GM12878 (cell line): Measurements from ENCODE around the gene TIMM50.

Experiments
- FOS ChIP-seq: IDR thresholded peaks from 3 replicates; pipeline ENCODE4 v1.6.1; 2011; ENCODE audit warnings: borderline replicate concordance; ENCODE audit not compliant: insufficient read length; ENCODE audit errors: extremely low read depth
- PAX8 ChIP-seq: fragments of 450-650 bp; IDR thresholded peaks from 2 replicates; pipeline ENCODE4 v1.6.1; 2017; ENCODE audit warnings: mild to moderate bottlenecking, moderate library complexity
- SMC3 ChIP-seq: IDR thresholded peaks from 2 replicates; pipeline ENCODE4 v1.6.1; 2011; ENCODE audit warnings: low read length, improper control_type of control experiment, borderline replicate concordance
- SRF ChIP-seq, 2 experiments: IDR thresholded peaks; 2 replicates each; pipeline ENCODE4 v1.6.1; 2011; ENCODE audit warnings: low read depth in 2 of 2, low read length in 2 of 2, mild to moderate bottlenecking in 1 of 2, moderate library complexity in 1 of 2
- TCF12 ChIP-seq: IDR thresholded peaks from 2 replicates; pipeline ENCODE4 v1.6.1; 2011; ENCODE audit warnings: low read depth, mild to moderate bottlenecking, low read length
- ZSCAN29 ChIP-seq: fragments of 450-650 bp; IDR thresholded peaks from 2 replicates; pipeline ENCODE4 v1.6.1; 2017; ENCODE audit warnings: mild to moderate bottlenecking, moderate library complexity
- TF ChIP-seq, protein P1 (sequence below): fragments of 150-350 bp; IDR thresholded peaks from 2 replicates; pipeline ENCODE4 v1.6.1; 2016; ENCODE audit warnings: low read depth, low read length

DNA sequence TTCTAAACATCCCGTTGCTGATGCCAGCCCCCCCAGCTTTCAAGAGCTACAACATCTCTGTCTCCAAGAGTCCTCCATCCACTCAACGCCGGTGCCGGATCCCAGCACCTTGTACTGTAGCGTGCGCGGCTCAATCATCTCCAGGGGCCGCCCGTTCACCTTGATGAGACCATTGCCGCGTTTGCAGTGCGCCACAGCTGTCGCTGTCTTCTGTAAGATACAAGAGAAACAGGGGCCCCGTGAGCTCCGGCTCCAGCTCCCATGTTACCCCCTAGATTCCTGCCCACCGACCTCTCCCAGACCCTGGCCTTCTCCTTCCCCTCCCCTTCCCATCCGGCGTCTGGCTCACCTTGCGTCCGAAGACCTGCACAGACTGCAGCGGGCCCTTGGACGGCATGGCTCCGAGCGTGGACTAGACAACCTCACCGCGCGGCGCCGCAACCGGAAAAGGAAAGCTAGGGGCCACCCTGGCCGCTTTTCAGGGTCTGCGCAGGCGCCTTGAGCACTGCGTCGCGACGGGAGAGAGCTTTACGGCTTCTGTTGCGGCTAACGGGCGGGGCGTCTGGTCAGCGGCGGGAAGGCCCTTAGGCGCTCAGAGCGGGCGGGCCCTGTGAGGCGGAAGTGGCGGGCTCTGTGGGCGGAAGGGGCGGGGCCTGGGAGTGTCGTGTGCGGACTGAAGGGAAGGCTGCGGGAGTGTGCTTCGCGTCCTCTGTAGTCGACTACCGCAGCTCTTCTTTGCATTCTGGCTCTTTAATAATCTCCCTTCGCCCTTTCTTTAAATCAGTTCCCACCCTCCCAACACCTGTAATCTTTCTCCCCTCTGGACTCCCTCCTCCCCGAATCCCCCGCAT lies 44.9 kb upstream of the TIMM50 start, which contains the start of gene RPS16:
- no peak for TF ChIP-seq PAX8
- peak; percentile 68; the same call in 1 of the 2 replicates for TF ChIP-seq TCF12
- no peak for TF ChIP-seq ZSCAN29
- no peak for TF ChIP-seq SMC3
- TF ChIP-seq, protein P1, sequence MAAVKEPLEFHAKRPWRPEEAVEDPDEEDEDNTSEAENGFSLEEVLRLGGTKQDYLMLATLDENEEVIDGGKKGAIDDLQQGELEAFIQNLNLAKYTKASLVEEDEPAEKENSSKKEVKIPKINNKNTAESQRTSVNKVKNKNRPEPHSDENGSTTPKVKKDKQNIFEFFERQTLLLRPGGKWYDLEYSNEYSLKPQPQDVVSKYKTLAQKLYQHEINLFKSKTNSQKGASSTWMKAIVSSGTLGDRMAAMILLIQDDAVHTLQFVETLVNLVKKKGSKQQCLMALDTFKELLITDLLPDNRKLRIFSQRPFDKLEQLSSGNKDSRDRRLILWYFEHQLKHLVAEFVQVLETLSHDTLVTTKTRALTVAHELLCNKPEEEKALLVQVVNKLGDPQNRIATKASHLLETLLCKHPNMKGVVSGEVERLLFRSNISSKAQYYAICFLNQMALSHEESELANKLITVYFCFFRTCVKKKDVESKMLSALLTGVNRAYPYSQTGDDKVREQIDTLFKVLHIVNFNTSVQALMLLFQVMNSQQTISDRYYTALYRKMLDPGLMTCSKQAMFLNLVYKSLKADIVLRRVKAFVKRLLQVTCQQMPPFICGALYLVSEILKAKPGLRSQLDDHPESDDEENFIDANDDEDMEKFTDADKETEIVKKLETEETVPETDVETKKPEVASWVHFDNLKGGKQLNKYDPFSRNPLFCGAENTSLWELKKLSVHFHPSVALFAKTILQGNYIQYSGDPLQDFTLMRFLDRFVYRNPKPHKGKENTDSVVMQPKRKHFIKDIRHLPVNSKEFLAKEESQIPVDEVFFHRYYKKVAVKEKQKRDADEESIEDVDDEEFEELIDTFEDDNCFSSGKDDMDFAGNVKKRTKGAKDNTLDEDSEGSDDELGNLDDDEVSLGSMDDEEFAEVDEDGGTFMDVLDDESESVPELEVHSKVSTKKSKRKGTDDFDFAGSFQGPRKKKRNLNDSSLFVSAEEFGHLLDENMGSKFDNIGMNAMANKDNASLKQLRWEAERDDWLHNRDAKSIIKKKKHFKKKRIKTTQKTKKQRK = no peak
- TF ChIP-seq SRF (IDR thresholded peaks at IDR 0.05; ENCODE audit: low read depth in 2 of 2, low read length in 2 of 2) = no peak
- TF ChIP-seq FOS = no peak
